Colonic mucosa (tissue), 2 donors: ENCODE results near the gene STAT5A. TPM values are rescaled to one million over a fixed set of nuclear protein-coding genes. Genes with fewer than 3 reads are reported as not detected.

Experiments used
- total RNA-seq, 2 donors: library from RNA; stranded (reverse); fragmentation: NEBNext Ultra II Directional in 1 of 2; extraction: Animal tissue kit (Norgen Biotek cat#: 25700) in 1 of 2; gene quantifications; one replicate each; pipeline ENCODE4 v1.2.1, GENCODE V29; 2021
- donor health status: DM: no; HTN: no; CAD: no.
- donor health status: DM: no; HTN: no; CAD: no.

The STAT5A gene
- total RNA-seq, 2 donors from 2014 or later, result 22.0 to 22.4 TPM

Other genes with a start within 250 kb of the STAT5A start
- gene C17orf113, start 237.9 kb upstream of the STAT5A start, total RNA-seq, result 1 to 10 TPM in 1 of 2 donors, under 1 TPM in 1; 0.84 to 1.2 TPM
- under 1 TPM; 0.20 to 0.32 TPM for gene ZNF385C, start 190.0 kb upstream of the STAT5A start, total RNA-seq
- 10 to 100 TPM; 10.6 to 11.3 TPM for gene DHX58, start 175.8 kb upstream of the STAT5A start, total RNA-seq
- 10 to 100 TPM; 16.9 to 59.8 TPM for gene KAT2A, start 167.1 kb upstream of the STAT5A start, total RNA-seq
- gene HSPB9, start 165.7 kb upstream of the STAT5A start, total RNA-seq, result not detected
- gene RAB5C, start 133.5 kb upstream of the STAT5A start, total RNA-seq, result 100 to 1,000 TPM; 148 to 171 TPM
- gene KCNH4, start 107.4 kb upstream of the STAT5A start, total RNA-seq, result under 1 TPM in 1 of 2 donors, not detected in 1; 0.07 TPM
- gene HCRT, start 103.0 kb upstream of the STAT5A start, total RNA-seq, result not detected
- gene GHDC, start 94.0 kb upstream of the STAT5A start, total RNA-seq, result 10 to 100 TPM; 20.6 to 23.0 TPM
- 10 to 100 TPM; 29.3 to 38.4 TPM for gene STAT5B, start 12.1 kb upstream of the STAT5A start, total RNA-seq
- gene STAT3, start 99.9 kb downstream of the STAT5A start, total RNA-seq, result 100 to 1,000 TPM; 137 to 216 TPM
- gene CAVIN1, start 134.8 kb downstream of the STAT5A start, total RNA-seq, result 10 to 100 TPM; 25.2 to 74.6 TPM
- 10 to 100 TPM; 77.6 to 93.0 TPM for gene ATP6V0A1, start 170.4 kb downstream of the STAT5A start, total RNA-seq
- gene NAGLU, start 247.7 kb downstream of the STAT5A start, total RNA-seq, result 10 to 100 TPM; 27.8 to 38.6 TPM